Measurements from ENCODE around the gene OR14A16.

Gene OR14A16

GRCh38 chr1:247824023-247824422, at the start of gene OR14A16:
TSS of gene OR14A16 (minus strand) at chr1:247824119. CDS start at chr1:247815729, 8,390 bp downstream.
- DNase-seq (ENCODE audit: low read depth in 2 of 2): no peak

- DNase-seq (ENCODE audit: low read depth in 2 of 2): no peak
Measured at GRCh38 chr1:247865416-247865815, 41.5 kb upstream of the OR14A16 start.

- no peak for DNase-seq (ENCODE audit: low read depth in 2 of 2)
Measured at GRCh38 chr1:247864644-247865043, 40.7 kb upstream of the OR14A16 start.

- DNase-seq (ENCODE audit: low read depth in 2 of 2): no peak
Measured at GRCh38 chr1:247862756-247863155, 38.8 kb upstream of the OR14A16 start.

- DNase-seq (ENCODE audit: low read depth in 2 of 2): no peak
Measured at GRCh38 chr1:247857985-247858619, 34.2 kb upstream of the OR14A16 start.

- no peak for DNase-seq (ENCODE audit: low read depth in 2 of 2)
Measured at GRCh38 chr1:247857069-247857984, 33.4 kb upstream of the OR14A16 start, which contains the start of gene TRIM58. TSS of gene TRIM58 (plus strand) at chr1:247857187. CDS start at chr1:247857247, 60 bp downstream.

GRCh38 chr1:247855911-247856310, 32.0 kb upstream of the OR14A16 start:
- no peak for DNase-seq (ENCODE audit: low read depth in 2 of 2)

- DNase-seq (ENCODE audit: low read depth in 2 of 2): no peak
Measured at GRCh38 chr1:247854899-247855545, 31.1 kb upstream of the OR14A16 start.

- DNase-seq (ENCODE audit: low read depth in 2 of 2): no peak
Measured at GRCh38 chr1:247849616-247850015, 25.7 kb upstream of the OR14A16 start.

GRCh38 chr1:247848346-247848745, 24.4 kb upstream of the OR14A16 start:
- DNase-seq (ENCODE audit: low read depth in 2 of 2): no peak

GRCh38 chr1:247845693-247846017, 21.7 kb upstream of the OR14A16 start:
- DNase-seq (ENCODE audit: low read depth in 2 of 2): no peak

GRCh38 chr1:247845011-247845692, 21.2 kb upstream of the OR14A16 start:
- DNase-seq (ENCODE audit: low read depth in 2 of 2): no peak

GRCh38 chr1:247843411-247843810, 19.5 kb upstream of the OR14A16 start:
- no peak for DNase-seq (ENCODE audit: low read depth in 2 of 2)

GRCh38 chr1:247841796-247842195, 17.9 kb upstream of the OR14A16 start, which contains the start of gene OR11L1:
TSS of gene OR11L1 (minus strand) at chr1:247841896. CDS start at chr1:247841896, 0 bp downstream.
- DNase-seq (ENCODE audit: low read depth in 2 of 2): no peak

- DNase-seq (ENCODE audit: low read depth in 2 of 2): no peak
Measured at GRCh38 chr1:247840818-247841217, 16.9 kb upstream of the OR14A16 start.

GRCh38 chr1:247833601-247834000, 9.7 kb upstream of the OR14A16 start:
- DNase-seq (ENCODE audit: low read depth in 2 of 2): no peak

- no peak for DNase-seq (ENCODE audit: low read depth in 2 of 2)
Measured at GRCh38 chr1:247829656-247830055, 5.7 kb upstream of the OR14A16 start.

- no peak for DNase-seq (ENCODE audit: low read depth in 2 of 2)
Measured at GRCh38 chr1:247825362-247825761, 1.4 kb upstream of the OR14A16 start.

GRCh38 chr1:247822060-247822459, 1.9 kb downstream of the OR14A16 start:
- no peak for DNase-seq (ENCODE audit: low read depth in 2 of 2)

- no peak for DNase-seq (ENCODE audit: low read depth in 2 of 2)
Measured at GRCh38 chr1:247812637-247813036, 11.3 kb downstream of the OR14A16 start.

GRCh38 chr1:247797518-247797917, 26.4 kb downstream of the OR14A16 start:
- DNase-seq (ENCODE audit: low read depth in 2 of 2): no peak

GRCh38 chr1:247769603-247770002, 54.3 kb downstream of the OR14A16 start:
- DNase-seq (ENCODE audit: low read depth in 2 of 2): no peak

All from stimulated activated CD8-positive, alpha-beta memory T cell treated with anti-CD3 and anti-CD28 coated beads, Interleukin-15, amount 100 ng/mL, for 4 hours (primary cell).